Raji (cell line): ENCODE data around the gene ABLIM2.

ENCODE experiments used
- POLR2A ChIP-seq: IDR thresholded peaks from 2 replicates; pipeline ENCODE4 v1.6.1; 2011; ENCODE audit warnings: low read depth, low read length, control low read depth; ENCODE audit not compliant: insufficient read depth

The ABLIM2 gene

GRCh38 chr4:7999695-8000094 lies 158.9 kb downstream of the ABLIM2 start:
- no peak for TF ChIP-seq POLR2A

DNA sequence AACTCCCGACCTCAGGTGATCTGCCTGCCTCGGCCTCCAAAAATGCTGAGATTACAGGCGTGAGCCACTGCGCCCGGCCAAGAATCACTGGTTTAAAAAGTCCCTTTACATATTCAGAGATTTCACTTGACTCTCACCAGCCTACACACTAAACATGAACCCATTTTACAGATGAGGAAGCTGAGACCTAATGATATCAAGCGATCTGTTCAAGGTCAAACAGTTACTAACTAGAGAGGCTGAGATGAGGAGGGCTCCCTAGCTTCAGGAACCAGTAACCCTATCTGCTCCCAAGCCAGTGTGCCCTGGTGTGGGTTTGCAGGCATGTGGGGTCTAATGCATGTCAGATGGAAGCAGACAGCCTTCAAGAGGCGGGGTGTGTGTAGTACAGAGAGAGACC lies 159.3 kb downstream of the ABLIM2 start:
- no peak for TF ChIP-seq POLR2A

DNA sequence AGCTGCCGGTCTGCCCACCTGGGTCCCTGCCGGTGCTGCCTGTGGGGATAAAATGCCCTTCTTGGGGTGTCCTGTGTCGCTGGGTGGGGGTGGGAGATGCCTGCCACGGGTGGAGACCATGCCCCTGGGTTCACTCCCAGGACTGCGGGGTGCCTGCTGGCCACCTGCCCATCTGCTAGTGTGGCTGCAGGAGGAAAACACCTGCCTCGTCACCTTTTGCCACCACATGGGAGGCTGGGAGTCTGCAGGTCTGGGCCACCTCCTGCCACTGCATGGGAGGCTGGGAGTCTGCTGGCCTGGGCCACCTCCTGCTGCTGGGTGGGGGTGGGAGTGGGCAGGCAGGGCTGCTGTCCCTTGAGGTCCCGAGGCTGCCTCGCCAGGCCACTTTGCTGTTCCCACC lies 160.2 kb downstream of the ABLIM2 start:
- no peak for TF ChIP-seq POLR2A

DNA sequence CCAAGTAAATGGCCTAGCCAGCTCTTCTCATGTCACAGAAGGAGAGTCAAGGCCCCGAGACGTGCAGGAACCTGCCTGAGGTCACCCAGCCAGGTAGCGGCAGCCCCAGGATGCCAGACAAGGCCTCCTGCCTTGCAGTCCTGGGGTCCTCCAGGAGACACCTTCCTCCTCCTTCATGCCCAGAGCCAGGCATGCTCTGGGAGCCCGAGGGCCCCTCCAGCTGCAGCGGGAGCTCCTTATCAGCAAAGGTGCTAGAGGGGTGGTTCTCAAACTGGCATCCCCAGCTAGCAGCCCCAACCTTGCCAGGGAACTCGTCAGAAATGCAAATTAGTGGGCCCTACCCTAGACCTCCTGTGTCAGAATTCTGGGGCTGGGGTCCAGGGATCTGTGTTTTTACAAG lies 162.7 kb downstream of the ABLIM2 start:
- no peak for TF ChIP-seq POLR2A

DNA sequence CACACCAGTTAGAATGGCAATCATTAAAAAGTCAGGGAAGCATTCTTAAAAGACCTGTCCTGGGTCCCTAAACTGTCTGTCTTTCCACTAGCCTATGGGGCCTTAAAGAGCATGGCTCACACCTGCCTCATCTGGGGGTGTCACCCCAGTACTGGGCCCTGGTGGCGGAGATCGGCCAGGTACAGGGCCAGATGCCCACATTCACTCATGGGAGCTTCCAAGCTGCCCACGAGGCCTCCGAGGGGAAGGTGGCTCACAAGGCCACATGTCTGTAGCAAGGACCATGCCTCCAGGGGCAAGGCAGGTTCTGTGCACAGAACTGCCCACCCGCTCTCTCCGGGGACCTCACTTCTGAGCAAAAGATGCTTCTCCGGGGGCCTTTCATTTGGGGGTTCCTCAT lies 163.5 kb downstream of the ABLIM2 start:
- TF ChIP-seq POLR2A, result no peak

GRCh38 chr4:7993671-7994070 lies 164.9 kb downstream of the ABLIM2 start:
- TF ChIP-seq POLR2A, result no peak

- no peak for TF ChIP-seq POLR2A
These were observed 165.8 kb downstream of the ABLIM2 start for GRCh38 chr4:7992846-7993245.

DNA sequence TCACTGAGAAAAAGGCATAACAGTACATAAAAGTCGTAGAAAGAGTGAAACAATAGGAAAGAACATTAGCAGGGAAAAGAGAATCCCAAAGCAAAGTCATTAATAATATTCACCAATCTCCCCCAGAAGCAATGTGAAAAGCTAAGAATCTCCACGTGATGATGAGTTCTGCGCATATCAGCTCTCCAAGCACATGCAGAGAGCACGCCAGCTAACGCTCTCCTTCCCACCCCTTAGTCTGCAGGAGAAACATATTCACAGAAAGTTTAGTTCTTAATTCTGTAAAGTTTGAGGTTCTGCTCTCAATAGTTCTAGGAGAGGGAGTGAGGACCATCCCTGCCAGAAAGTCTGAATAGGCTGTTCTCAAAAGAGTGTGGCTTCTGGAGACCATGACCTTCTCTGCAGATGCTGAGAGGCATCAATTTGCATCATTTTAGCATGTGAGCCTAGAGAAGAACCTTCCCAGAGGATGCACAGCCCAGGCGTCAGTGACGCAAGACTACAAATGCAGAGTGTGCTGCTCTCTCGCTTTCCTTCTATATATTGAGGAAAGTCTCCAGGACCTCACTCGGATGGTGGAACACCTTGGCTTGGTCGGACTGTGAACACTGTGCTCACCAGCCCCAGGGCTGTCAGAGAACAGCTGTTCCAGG lies 167.7 kb downstream of the ABLIM2 start:
- no peak for TF ChIP-seq POLR2A

DNA sequence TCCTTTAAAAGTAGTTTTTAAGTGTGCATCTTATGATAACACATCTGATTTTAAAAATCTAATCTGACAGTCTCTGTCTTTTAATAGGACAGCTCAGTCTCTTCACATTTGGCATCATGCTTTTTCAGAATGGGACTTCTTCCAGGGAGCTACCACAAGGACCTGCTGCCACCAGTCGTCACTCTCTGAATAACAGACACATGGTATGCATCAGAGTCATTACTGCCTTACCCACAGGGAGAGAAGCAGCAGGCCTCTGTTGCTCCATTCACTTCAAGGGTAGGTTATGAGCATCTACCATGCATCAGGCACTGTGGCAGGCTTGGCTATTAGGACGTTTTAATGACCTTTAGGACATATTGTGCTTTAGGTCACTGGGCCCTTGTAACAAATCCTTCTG lies 169.0 kb downstream of the ABLIM2 start:
- no peak for TF ChIP-seq POLR2A

DNA sequence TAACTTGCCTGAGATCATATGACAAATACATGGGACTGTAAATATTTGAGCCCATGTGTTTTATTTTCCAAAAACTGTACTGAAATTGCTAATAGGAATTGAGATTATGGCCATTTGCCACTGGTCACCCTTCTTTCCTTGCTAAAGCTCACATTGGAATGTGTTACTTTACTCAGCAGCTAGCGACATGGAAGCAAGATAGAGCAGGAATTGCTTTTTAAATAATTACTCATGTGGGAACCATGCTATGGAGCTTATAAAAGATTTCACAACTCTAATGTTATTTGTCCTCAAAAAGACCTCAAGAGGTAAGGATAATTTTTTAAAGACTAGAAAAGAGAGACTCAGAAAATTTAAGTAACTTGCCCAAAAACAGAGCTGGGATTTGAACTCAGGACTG lies 170.2 kb downstream of the ABLIM2 start:
- TF ChIP-seq POLR2A, result no peak

DNA sequence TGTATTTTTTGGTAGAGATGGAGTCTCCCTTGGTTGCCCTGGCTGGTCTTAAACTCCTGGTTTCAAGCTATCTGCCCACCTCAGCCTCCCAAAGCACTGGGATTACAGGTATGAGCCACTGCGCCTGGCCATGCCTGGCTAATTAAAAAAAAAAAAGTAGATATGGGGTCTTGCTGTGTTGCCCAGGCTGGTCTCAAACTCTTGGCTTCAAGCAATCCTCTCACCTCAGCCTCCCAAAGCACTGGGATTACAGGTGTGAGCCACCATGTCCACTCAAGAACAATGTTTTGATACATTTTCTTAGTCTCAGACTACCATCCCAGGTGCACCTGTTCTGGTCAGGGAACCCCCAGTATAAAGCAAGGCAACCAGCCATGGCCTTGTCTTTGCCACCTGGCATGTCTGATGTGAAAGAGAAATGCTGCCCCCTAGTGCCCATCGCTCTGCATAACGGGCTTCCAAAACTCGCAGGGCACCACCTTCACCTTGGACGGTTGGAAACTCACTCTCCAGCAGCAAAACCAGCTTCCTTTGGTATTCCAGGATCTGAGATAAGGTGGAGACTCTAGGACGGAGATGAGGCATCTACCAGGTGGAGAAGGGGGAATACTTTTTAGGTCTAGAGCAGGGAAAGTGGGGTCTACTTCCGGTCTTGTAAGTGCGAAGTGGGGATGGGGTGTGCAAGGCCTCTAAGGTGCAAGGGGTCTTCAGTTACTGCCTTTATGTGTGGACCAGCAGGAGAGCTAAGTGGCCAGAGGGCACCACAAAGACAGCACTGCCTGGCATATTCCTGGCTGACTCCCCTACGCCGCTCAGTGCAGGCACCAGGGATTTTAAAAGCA lies 171.2 kb downstream of the ABLIM2 start:
- no peak for TF ChIP-seq POLR2A

GRCh38 chr4:7985891-7986441 lies 172.6 kb downstream of the ABLIM2 start:
- TF ChIP-seq POLR2A, result no peak

- no peak for TF ChIP-seq POLR2A
These were observed 173.5 kb downstream of the ABLIM2 start for GRCh38 chr4:7985072-7985471.

DNA sequence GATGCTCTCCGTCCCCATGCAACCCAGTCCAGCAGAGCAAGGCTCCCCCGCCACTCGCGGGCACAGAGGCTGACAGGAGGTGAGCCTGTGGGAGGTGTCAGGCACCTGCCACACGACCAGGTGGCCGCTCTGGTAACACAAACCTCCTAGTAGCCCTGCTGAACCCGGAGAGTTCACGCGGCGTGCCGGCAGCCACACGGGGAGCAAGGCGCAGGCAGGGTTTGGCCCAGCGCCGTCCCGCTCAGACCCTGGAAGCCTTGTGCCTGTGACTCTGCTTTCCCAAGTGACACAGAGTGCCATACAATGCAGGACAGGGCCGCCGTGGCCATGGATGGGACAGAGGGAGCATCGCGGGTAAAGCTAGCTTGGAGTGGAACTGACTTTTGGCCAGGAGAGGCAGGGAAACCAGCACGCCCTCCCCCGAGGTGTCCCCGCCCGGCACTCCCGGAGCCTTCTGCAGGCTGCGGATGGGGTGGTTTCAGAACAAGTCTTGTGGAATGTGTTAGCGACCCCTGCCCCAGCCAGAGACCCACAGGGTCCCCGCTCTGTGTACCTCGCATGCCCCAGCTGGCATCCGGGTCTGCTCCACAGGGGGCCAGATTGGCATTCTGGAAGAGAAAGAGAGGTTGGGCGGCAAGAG lies 174.2 kb downstream of the ABLIM2 start:
- TF ChIP-seq POLR2A, result no peak

DNA sequence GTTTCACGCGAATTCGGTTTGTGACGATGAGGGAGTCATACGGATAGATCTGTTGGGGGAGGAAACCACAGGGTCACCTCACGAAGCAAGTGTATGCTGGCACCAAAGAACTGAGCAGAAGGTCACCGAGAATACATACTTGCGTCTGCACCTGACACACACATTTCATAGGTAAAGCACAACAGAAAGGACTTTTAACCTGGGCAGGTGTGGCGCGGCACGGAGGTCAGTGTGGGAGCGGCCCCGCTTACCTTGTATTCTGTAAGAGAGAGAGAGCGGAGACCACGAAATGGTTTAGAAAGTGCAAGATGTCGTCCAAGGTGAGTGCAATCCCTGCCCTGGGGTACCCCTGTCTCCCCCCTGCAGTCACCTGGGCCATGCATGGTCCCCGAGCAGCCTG lies 175.3 kb downstream of the ABLIM2 start:
- no peak for TF ChIP-seq POLR2A
